Measurements from ENCODE around the gene EVA1C.
"Not testable (repeated sequence)": the region's sequence is repeated elsewhere in the genome, so short reads cannot be mapped to it uniquely, and the experiment has no call there.

Gene EVA1C

DNA sequence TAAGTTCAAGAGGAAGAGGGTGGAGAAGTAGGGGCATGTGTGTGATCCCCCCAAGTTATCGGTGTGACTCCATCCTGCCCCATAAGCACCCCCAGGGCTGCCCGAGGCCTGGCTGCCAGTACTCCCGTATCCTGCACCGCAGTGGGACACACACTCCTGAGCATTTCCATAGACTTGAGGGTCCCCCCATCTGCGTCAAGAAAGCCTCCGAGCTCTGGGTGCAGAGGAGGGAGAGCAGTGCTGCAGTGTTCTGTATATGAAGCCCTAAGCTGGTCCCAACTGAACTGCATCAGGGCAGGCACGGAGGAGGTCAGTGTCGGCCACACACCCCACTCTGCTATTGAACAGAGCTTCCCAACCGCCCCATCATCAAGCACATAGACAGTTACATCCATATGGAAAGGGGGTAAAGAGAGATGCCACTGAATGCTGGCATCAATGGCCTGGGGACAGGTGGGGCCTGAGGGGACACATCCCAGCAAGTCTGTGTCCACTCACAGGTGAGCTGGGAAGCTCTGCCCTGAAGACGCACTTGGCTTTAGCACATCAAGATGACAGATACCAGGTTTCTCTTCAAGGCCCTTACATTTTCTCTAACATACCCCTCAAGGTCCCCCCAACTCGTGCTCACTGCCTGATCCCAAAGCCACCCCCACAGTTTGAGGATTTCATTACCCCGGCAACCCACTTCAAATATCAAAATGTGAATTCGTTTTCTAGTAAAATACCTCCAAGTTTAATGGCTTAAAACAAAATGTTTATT is 64.3 kb downstream of the EVA1C start:
- H3K4me1 Mint-ChIP-seq = no peaks in the 10 kb centered on the region

DNA sequence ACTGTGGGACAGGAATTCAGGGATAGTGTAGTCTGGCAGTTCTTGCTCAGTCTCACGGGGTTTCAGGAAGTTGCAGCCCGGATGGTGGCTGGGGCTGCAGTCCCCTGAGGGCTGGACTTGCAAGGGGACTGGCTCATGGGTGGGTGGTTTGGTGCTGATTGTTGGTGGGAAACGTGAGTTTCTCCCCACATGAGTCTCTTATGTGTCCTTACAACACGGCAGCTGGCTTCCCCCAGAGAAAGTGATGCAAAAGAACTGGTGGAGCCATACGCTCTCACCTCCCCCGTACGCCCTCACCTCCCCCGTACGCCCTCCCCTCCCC is 64.9 kb downstream of the EVA1C start:
- Mint-ChIP-seq H3K27ac (no peak overlapping the region), H3K27me3 (no peaks in the 10 kb centered on the region), H3K36me3 (no peaks in the 10 kb centered on the region), H3K4me3 (no peak overlapping the region), H3K9me3 (peaks cover 3% of the 10 kb centered on the region), H3K4me1 (no peaks in the 10 kb centered on the region)
- ATAC-seq = no peak

More for the DNA sequence above, 64.3 kb downstream of the EVA1C start:
- Mint-ChIP-seq H3K27me3 (no peaks in the 10 kb centered on the region), H3K27ac (no peak overlapping the region), H3K36me3 (no peaks in the 10 kb centered on the region), H3K4me3 (no peak overlapping the region), H3K9me3 (peaks cover 3% of the 10 kb centered on the region)
- ATAC-seq = no peak

DNA sequence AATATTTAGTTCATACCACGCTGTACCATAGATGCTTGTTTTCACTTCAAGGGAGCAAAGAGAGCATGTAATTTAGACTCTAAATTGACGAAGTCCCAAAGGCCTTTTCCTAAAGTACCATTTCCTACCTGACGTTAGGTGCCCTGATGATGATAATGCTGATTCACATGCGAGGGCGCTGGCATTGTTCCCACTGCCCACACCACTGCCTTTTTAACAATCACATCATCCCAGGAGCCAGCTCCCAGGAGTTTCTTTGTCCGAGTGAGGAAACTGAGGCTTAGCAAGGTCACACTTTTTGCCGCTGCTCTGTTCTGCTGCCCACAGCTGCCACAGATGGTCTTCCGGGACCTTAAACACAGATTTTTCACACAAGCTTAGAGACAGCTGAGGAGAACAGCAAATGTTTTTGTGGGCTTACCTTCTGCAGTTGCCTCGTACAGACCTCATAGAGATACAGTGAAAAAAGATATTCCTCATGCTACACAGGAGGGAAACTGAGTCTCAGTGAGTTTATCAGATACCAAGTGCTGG is 69.4 kb downstream of the EVA1C start:
- no peak for ATAC-seq
- peaks cover 7% of the 10 kb centered on the region for H3K27me3 Mint-ChIP-seq
- H3K27ac Mint-ChIP-seq = no peak overlapping the region
- H3K4me3 Mint-ChIP-seq = no peak overlapping the region
- H3K9me3 Mint-ChIP-seq = peaks cover 3% of the 10 kb centered on the region
- H3K4me1 Mint-ChIP-seq = no peaks in the 10 kb centered on the region
- H3K36me3 Mint-ChIP-seq = no peaks in the 10 kb centered on the region

DNA sequence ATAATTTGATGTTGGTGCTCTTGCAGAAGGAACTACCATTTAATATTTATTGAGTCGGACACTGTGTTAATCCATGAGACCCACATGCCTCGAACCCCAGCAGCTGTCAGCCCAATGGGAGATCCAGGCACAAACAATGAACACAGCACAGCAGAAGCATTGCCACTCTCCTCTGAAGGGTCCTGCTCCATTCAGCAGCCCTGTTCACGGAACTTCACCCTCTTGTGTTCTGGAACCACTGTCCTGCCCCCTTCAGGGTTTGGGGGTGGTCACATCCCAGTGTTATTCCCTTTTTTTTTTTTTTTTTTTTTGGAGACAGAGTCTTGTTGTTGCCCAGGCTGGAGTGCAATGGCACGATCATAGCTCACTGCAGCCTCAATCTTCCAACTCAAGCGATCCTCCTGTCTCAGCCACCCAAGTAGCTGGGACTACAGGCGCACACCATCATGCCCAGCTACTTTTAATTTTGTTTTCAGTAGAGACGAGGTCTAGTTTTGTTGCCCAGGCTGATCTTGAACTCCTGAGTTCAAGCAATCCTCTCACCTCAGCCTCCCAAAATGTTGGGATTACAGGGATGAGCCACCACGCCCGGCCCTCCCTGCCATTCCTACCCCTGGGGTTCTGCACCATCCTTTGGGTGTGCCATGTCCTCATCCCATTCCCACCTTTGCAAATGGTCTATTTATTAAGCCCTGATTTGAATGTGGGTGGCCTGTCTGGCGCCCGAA is 70.2 kb downstream of the EVA1C start:
- H3K27me3 Mint-ChIP-seq = peaks cover 7% of the 10 kb centered on the region

DNA sequence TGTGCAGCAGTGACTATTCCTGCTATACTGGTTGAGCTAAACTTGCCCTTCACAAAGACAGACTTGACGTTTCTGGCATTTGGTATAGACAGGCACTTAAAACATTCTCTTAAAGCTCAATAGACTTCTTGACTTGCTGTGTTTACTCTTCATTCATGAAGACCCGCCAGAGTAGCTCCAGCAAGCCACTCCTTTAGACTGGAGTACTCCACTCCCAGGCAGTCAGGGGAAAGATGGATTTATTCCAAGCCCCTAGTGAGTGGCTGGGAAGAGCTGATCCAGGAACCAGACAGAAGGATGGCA is 70.7 kb downstream of the EVA1C start:
- no peak for ATAC-seq
- H3K4me3 Mint-ChIP-seq = no peak overlapping the region
- H3K4me1 Mint-ChIP-seq = no peaks in the 10 kb centered on the region
- no peak overlapping the region for H3K27ac Mint-ChIP-seq
- no peaks in the 10 kb centered on the region for H3K9me3 Mint-ChIP-seq
- peaks cover 7% of the 10 kb centered on the region for H3K27me3 Mint-ChIP-seq
- no peaks in the 10 kb centered on the region for H3K36me3 Mint-ChIP-seq

More for the DNA sequence above, 70.2 kb downstream of the EVA1C start:
- no peaks in the 10 kb centered on the region for H3K36me3 Mint-ChIP-seq
- H3K9me3 Mint-ChIP-seq = peaks cover 2% of the 10 kb centered on the region
- no peak for ATAC-seq
- H3K27ac Mint-ChIP-seq = no peak overlapping the region
- no peak overlapping the region for H3K4me3 Mint-ChIP-seq
- H3K4me1 Mint-ChIP-seq = no peaks in the 10 kb centered on the region

DNA sequence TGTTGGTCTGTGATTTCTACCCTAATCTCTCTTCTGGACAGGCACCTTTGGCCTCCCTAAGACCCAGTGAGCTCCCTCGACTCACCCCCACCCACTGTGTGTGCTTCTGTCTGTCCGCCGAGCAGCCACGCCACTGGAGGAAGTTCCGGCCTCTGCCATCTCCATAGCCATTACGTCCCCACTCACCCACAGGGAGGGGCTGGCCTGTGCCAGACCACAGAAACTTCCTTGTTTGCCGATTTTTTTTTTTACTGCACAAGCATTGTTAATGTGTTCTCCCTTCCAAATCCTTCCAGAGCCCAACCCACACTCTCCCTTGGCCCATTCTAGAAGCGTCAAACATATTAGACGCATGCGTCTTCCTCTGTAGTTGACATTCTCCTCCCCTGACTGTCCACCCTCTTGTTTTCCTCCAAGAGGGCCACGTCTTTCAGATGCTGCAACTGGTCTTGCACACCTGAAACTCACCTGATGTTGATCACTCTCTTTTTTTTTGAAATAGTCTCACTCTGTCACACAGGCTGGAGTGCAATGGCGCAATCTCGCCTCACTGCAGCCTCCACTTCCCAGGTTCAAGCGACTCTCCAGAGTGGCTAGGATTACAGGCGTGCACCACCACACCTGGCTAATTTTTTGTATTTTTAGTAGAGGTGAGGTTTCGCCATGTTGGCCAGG is 72.3 kb downstream of the EVA1C start:
- peaks cover 7% of the 10 kb centered on the region for H3K27me3 Mint-ChIP-seq
- no peak for ATAC-seq
- H3K4me3 Mint-ChIP-seq = no peak overlapping the region
- H3K4me1 Mint-ChIP-seq = no peaks in the 10 kb centered on the region
- peaks cover 5% of the 10 kb centered on the region for H3K36me3 Mint-ChIP-seq
- peaks cover 3% of the 10 kb centered on the region for H3K9me3 Mint-ChIP-seq
- H3K27ac Mint-ChIP-seq = no peak overlapping the region

DNA sequence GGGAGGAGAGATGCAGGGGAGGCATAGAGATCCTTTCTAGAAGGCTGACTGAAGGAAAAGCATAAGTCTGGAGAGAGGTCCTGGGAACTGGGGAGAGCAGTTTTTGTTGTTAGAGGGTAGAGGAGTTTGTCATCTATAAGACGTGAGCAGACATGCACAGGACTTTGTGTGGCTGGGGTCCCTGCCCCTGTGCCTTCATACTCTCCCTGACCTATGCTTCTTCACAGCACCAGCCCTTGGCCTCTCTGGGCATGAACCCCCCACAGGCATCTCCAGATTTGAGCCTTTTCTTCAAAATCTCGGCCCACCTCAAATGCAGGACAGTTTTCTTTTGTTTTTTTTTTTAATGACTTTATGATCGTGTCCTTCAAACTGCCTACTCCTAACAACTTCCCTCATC is 79.9 kb downstream of the EVA1C start:
- Mint-ChIP-seq H3K4me3 (no peak overlapping the region), H3K4me1 (no peaks in the 10 kb centered on the region), H3K9me3 (peaks cover 3% of the 10 kb centered on the region), H3K36me3 (peaks cover 5% of the 10 kb centered on the region), H3K27me3 (no peaks in the 10 kb centered on the region), H3K27ac (no peak overlapping the region)
- no peak for ATAC-seq

DNA sequence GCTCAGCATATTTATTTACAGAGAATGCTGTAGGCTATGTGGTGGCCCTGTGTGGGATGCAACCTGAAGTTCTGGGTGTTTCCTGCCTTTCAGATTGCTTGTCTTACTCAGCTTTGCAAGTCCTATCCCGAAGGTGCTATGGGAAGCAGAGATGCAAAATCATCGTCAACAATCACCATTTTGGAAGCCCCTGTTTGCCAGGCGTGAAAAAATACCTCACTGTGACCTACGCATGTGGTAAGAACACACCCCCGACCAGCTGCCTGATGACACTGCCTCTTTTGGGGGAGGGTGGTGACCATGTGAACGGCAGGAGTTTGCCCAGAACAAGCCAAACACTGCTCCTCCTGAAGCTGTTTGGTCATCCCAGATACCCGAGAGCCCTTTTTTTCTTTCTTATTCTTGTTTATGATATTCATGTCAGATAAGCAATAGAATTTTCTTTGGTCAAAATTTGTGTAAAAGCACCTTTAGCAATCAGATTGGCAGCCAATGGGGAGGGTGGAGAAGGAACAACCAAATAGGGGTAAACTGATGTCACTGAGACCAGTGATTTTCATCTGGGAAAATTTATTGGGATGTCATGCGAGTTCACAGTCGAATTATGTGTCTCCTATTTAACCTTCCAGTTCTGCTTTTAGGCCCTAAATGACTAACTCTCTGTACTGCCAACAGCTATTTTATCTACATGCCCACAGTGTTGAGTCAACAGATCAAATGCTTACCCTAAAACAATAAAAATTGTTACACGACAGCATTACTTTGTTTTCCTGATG is 82.6 kb downstream of the EVA1C start:
- no peak for ATAC-seq
- H3K36me3 Mint-ChIP-seq = no peaks in the 10 kb centered on the region

DNA sequence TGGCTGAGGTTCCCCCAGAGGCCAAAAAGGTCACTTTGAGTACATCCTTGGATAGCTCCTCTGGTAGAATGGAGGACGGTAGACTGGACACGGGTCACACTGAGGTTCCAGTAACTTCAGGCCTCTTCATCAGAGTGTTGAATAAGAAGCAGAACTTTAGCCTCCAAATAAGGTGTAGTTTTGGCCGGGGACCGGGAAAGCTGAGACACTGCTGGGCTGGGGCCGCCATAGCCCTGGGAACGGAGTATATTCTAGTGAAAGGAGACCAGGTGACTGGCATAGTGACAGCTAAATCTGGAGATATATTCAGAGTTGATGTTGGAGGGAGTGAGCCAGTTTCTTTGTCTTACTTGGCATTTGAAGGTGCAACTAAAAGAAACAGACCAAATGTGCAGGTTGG is 84.1 kb downstream of the EVA1C start:
- H3K27ac Mint-ChIP-seq = no peak overlapping the region
- ATAC-seq = no peak

More for the DNA sequence above, 82.6 kb downstream of the EVA1C start:
- Mint-ChIP-seq H3K27ac (no peak overlapping the region), H3K4me3 (no peak overlapping the region), H3K9me3 (no peaks in the 10 kb centered on the region), H3K27me3 (no peaks in the 10 kb centered on the region), H3K4me1 (no peaks in the 10 kb centered on the region)

DNA sequence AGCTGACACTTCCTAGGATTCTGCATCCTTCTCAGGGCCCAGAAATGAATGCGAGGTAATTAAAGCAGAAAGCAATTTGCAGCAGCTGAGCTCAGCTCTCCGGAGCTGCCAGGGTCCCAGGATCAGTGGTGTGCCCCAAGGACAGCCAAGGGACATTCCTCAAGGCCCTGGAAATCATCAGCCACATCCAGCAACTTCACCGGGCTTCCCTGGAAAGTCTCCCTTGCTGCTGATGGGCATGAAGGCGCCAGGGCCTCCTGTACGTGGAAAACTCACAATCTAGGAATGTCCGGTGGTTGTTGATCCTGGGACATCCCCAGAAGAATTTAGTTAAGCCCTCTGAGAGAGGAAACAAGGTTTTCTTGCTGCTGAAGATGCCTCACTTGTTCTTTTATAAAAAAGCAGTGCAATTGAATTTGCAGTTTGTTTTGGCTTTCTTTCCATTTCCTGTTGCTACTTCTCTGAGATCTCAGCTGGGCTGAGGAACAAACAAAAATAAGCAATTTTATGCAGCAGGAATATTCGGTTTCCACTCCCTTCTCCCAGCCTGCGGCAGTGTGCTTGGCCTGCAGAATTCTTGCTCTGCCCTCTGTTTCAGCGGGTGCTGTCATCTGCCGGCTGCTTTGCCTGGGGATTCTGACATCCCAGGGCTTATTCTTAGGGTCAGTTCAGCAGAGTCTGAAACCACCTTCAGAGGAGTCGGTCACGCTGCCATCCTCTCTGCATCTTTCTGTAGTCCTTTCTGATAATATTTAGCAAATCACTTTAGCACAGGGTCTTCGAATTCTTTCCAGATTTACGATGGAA is 86.9 kb downstream of the EVA1C start:
- Mint-ChIP-seq H3K4me3 (no peak overlapping the region), H3K27me3 (no peaks in the 10 kb centered on the region), H3K36me3 (peaks cover 6% of the 10 kb centered on the region), H3K9me3 (peaks cover 4% of the 10 kb centered on the region), H3K4me1 (no peaks in the 10 kb centered on the region), H3K27ac (no peak overlapping the region)
- no peak for ATAC-seq

More for the DNA sequence above, 84.1 kb downstream of the EVA1C start:
- Mint-ChIP-seq H3K27me3 (no peaks in the 10 kb centered on the region), H3K9me3 (no peaks in the 10 kb centered on the region), H3K4me1 (no peaks in the 10 kb centered on the region), H3K36me3 (peaks cover under 1% of the 10 kb centered on the region), H3K4me3 (no peak overlapping the region)

DNA sequence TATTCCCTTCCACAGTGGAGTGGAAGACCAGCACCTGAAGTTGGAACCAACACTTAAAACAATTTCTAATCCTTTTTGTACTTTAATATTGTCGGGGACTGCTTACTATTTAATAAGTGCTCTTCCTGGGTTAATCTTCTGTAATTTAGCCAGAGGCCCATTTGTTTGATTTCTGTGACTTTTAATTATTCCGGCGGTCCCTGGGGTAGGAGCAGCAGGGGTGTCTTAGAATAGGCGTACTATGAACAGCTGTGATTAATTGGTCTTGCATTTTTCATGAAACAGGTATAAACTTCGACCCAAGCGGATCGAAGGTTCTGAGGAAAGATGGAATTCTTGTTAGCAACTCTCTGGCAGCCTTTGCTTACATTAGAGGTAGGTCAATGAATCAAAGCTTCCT is 91.1 kb downstream of the EVA1C start:
- not testable (repeated sequence) for H3K27ac Mint-ChIP-seq, H3K27me3 Mint-ChIP-seq, H3K4me3 Mint-ChIP-seq, H3K4me1 Mint-ChIP-seq, H3K36me3 Mint-ChIP-seq, ATAC-seq, H3K9me3 Mint-ChIP-seq

DNA sequence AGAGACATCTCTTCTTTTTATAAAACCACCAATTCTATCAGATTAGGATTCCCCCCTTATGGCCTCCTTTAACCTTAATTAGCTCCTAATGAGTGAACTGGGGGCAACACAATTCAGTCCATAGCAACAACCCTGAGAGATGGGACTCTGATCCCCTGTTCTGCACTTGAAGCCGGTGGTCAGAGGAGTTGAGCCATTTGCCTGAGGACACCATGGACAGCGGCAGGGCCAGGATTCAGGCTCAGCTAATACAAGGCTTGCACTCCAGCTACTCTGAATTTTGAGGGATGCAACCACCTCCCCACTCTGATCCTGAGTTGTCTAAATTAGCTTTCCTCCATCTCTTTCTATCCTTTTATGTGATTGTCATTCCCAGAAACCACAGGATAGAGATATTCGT is 93.3 kb downstream of the EVA1C start:
- H3K36me3 Mint-ChIP-seq, ATAC-seq: not testable (repeated sequence)

DNA sequence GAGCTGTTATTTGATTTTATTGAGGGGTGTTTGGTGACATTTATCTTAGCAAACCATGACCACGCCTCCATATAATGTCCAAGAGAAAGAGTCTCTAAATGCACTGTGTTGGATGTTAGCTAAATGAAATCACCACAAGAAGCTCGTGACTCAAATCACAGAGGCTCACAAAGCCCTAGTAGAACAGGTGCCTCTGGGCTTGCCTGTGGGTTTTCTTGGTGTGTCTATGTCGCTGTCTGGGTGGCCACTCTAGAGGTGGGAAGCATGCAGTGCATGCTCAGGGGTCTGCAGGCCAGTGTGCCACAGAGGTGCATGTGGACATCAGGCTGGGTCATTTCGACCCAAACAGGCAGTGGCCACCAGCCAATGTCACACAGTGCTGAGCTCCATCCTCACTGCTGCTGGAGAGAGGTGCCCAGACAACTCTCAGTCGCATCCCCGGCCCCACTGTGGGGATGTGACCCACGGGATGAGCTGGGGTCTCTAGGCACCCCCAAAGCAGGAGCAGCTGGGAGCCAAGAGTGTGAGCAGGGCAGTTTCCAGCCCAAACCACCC is 94.0 kb downstream of the EVA1C start:
- not testable (repeated sequence) for ATAC-seq, H3K36me3 Mint-ChIP-seq

More for the DNA sequence above, 93.3 kb downstream of the EVA1C start:
- H3K4me3 Mint-ChIP-seq, H3K27me3 Mint-ChIP-seq, H3K27ac Mint-ChIP-seq, H3K9me3 Mint-ChIP-seq, H3K4me1 Mint-ChIP-seq: not testable (repeated sequence)

DNA sequence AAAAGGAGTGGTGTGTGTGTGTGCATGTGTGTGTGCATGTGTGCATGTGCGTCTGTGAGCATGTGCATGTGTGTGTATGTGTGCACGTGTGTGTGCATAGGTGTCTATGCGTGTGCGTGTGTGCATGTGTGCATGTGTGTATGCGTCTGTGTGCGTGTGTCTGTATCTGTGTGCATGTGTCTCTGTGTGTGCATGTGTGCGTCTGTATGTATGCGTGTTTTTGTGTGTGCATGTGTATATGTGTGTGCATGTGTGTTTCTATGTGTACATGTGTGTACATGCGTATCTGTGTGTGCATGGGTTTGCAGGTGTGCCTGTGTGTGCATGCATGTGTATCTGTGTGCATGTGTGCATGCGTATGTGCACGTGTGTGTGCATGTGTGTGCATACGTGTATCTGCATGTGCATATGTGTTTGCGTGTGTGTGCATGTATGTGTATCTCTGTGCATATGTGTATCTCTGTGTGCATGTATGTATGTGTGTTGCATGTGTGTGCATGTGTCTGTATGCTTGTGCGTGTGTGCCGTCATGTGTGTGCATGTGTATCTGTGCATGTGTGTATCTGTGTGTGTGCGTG is 94.9 kb downstream of the EVA1C start:
- no peaks in the 10 kb centered on the region for H3K4me1 Mint-ChIP-seq
- H3K36me3 Mint-ChIP-seq = no peaks in the 10 kb centered on the region
- H3K27me3 Mint-ChIP-seq = no peaks in the 10 kb centered on the region
- H3K27ac Mint-ChIP-seq = no peak overlapping the region
- no peak overlapping the region for H3K4me3 Mint-ChIP-seq
- no peak for ATAC-seq
- peaks cover 4% of the 10 kb centered on the region for H3K9me3 Mint-ChIP-seq

More for the DNA sequence above, 94.0 kb downstream of the EVA1C start:
- H3K4me1 Mint-ChIP-seq, H3K4me3 Mint-ChIP-seq, H3K9me3 Mint-ChIP-seq, H3K27me3 Mint-ChIP-seq, H3K27ac Mint-ChIP-seq: not testable (repeated sequence)
